HCT116 (cell line): ENCODE measurements around the gene TFF1. TPM values are rescaled to one million over a fixed set of nuclear protein-coding genes. Genes with fewer than 3 reads are reported as not detected.

Experiments
- ATAC-seq: fragments of 200-7000 bp; cut with Tn5 transposase; 2 replicates; pipeline ENCODE4 v1.9.1; 2020; ENCODE audit warnings: mild to moderate bottlenecking, moderate library complexity
- BruUV-seq: library from RNA; stranded (reverse); fragments of 400-500 nt; replicated peaks from 2 replicates; lab custom pipeline; 2021; lab: Mats Ljungman, UMichigan
- CTCF ChIA-PET: fragments of 300-600 bp; sonication (Branson Sonifier 250); formaldehyde crosslinking; loops from one replicate; lab custom pipeline; 2021; ENCODE audit warnings: antibody characterized with exemption; lab: Charles Lee
- POLR2A ChIA-PET: fragments of 300-600, 350-600 bp; sonication (Branson Sonifier 250); formaldehyde crosslinking; loops from one replicate; lab custom pipeline; 2021; ENCODE audit warnings: antibody characterized with exemption; lab: Charles Lee
- RAD21 ChIA-PET, 2 experiments: fragments of 300-600 bp; sonication (Branson Sonifier 250); formaldehyde crosslinking; loops; one replicate each; lab custom pipeline; 2023; ENCODE audit warnings: low total read pairs in 2 of 2; ENCODE audit not compliant: uncharacterized antibody in 2 of 2, unreplicated experiment in 2 of 2, low non-redundant PET in 1 of 2; lab: Charles Lee
- DNase-seq: peaks from one replicate; pipeline ENCODE4 v3.0.0-alpha.2; 2010; ENCODE audit warnings: low read depth, low spot score
- H2AFZ ChIP-seq: fragments of 200-600 bp; shearing (Covaris generic), sonication (generic); 2 replicates; pipeline ENCODE4 v1.6.1; 2017; ENCODE audit warnings: low read depth, mixed run types, mixed read lengths, antibody characterized with exemption, low read length; ENCODE audit not compliant: poor library complexity, severe bottlenecking
- H3K27ac ChIP-seq: 2 replicates; pipeline ENCODE4 v1.5.1; 2012; ENCODE audit warnings: low read depth, low read length
- H3K27me3 ChIP-seq: fragments of 200-600 bp; sonication (generic); 2 replicates; pipeline ENCODE4 v1.6.1; 2016; ENCODE audit warnings: mixed run types, low read length, mixed read lengths; ENCODE audit not compliant: insufficient read depth
- H3K36me3 ChIP-seq, 2 experiments: fragments of 200-500 bp in 1 of 2; fragments of 200-600 bp in 1 of 2; sonication (Bioruptor generic) in 1 of 2; sonication (generic) in 1 of 2; 2 replicates each; pipeline versions ENCODE4 v1.5.1 to v1.6.1; 2014 to 2016; ENCODE audit warnings: low read length in 2 of 2, inconsistent platforms in 1 of 2, mixed read lengths in 1 of 2, mixed run types in 1 of 2; ENCODE audit not compliant: insufficient read depth in 2 of 2, control insufficient read depth in 1 of 2
- H3K4me1 ChIP-seq, 2 experiments: fragments of 200-600 bp in 1 of 2; sonication (generic) in 1 of 2; 2 replicates each; pipeline versions ENCODE4 v1.5.1 to v1.6.1; 2012 to 2017; ENCODE audit warnings: low read length in 2 of 2, inconsistent platforms in 1 of 2, mild to moderate bottlenecking in 1 of 2, mixed read lengths in 1 of 2, mixed run types in 1 of 2, moderate library complexity in 1 of 2; ENCODE audit not compliant: insufficient read depth in 2 of 2, control insufficient read depth in 1 of 2
- H3K4me2 ChIP-seq: fragments of 200-600 bp; sonication (generic); 2 replicates; pipeline ENCODE4 v1.6.1; 2017; ENCODE audit warnings: mixed run types, low read length, mixed read lengths
- H3K4me3 ChIP-seq, 2 experiments: fragments of 200-600 bp in 1 of 2; sonication (generic) in 1 of 2; replicated peaks in 1 of 2; 2 replicates each; pipeline ENCODE4 v1.5.1; 2011 to 2016; ENCODE audit warnings: low read length in 2 of 2, control low read depth in 1 of 2, low read depth in 1 of 2, mild to moderate bottlenecking in 1 of 2, mixed read lengths in 1 of 2, mixed run types in 1 of 2
- H3K79me2 ChIP-seq: fragments of 200-600 bp; sonication (generic); 2 replicates; pipeline ENCODE4 v1.6.1; 2017; ENCODE audit warnings: mild to moderate bottlenecking, mixed run types, low read length, moderate library complexity, mixed read lengths; ENCODE audit not compliant: insufficient read depth
- H3K9ac ChIP-seq: fragments of 200-600 bp; sonication (generic); 2 replicates; pipeline ENCODE4 v1.6.1; 2016; ENCODE audit warnings: low read length, mixed read lengths
- H3K9me2 ChIP-seq: fragments of 200-600 bp; sonication (generic), shearing (Covaris generic); 2 replicates; pipeline ENCODE4 v1.6.1; 2017; ENCODE audit warnings: mixed run types, mild to moderate bottlenecking, moderate library complexity; ENCODE audit not compliant: insufficient read depth
- H3K9me3 ChIP-seq, 2 experiments: fragments of 200-500 bp in 1 of 2; fragments of 200-600 bp in 1 of 2; sonication (Bioruptor generic) in 1 of 2; sonication (generic) in 1 of 2; 2 replicates each; pipeline ENCODE4 v1.6.1; 2014 to 2017; ENCODE audit warnings: low read length in 2 of 2, mixed read lengths in 2 of 2, inconsistent platforms in 1 of 2, low read depth in 1 of 2, mild to moderate bottlenecking in 1 of 2, mixed run types in 1 of 2, moderate library complexity in 1 of 2; ENCODE audit not compliant: control insufficient read depth in 1 of 2, insufficient read depth in 1 of 2
- H4K20me1 ChIP-seq: fragments of 200-600 bp; sonication (generic), shearing (Covaris generic); 2 replicates; pipeline ENCODE4 v1.6.1; 2017; ENCODE audit warnings: mixed run types, mild to moderate bottlenecking, moderate library complexity; ENCODE audit not compliant: insufficient read depth
- CTCF ChIP-seq, 3 experiments: fragments of 200-600 bp in 1 of 3; sonication (generic) in 1 of 3; IDR thresholded peaks in 2 of 3; conservative IDR thresholded peaks in 1 of 3; 2 replicates each; pipeline ENCODE4 v1.5.1; 2012 to 2017; ENCODE audit warnings: low read depth in 2 of 3, low read length in 2 of 3, antibody characterized with exemption in 1 of 3, borderline replicate concordance in 1 of 3, control low read depth in 1 of 3, mild to moderate bottlenecking in 1 of 3, mixed read lengths in 1 of 3, mixed run types in 1 of 3, moderate library complexity in 1 of 3; ENCODE audit not compliant: insufficient read depth in 1 of 3
- EGR1 ChIP-seq: IDR thresholded peaks from 2 replicates; pipeline ENCODE4 v1.6.1; 2012; ENCODE audit warnings: low read depth
- ELF1 ChIP-seq: IDR thresholded peaks from 2 replicates; pipeline ENCODE4 v1.6.1; 2012; ENCODE audit warnings: low read depth, borderline replicate concordance
- MAX ChIP-seq: IDR thresholded peaks from 2 replicates; pipeline ENCODE4 v1.6.1; 2012
- REST ChIP-seq: IDR thresholded peaks from 2 replicates; pipeline ENCODE4 v1.6.1; 2012; ENCODE audit warnings: low read depth
- SIN3A ChIP-seq: IDR thresholded peaks from 2 replicates; pipeline ENCODE4 v1.6.1; 2012; ENCODE audit warnings: low read depth
- ZNF274 ChIP-seq: fragments of 200-500 bp; sonication (Bioruptor generic); IDR thresholded peaks from 2 replicates; pipeline ENCODE4 v1.6.1; 2014; ENCODE audit warnings: mild to moderate bottlenecking, low read depth, low read length, inconsistent platforms
- intact Hi-C: fragments of 100-400 bp; cut with micrococcal nuclease; formaldehyde crosslinking; loops from 2 replicates; pipeline ENCODE4 v1.10.0; 2022
- total RNA-seq: library from RNA; stranded (reverse); gene quantifications from one replicate; pipeline ENCODE4 v1.2.1, GENCODE V29; 2021; ENCODE audit not compliant: unreplicated experiment

The TFF1 gene
- total RNA-seq, 1 experiment from 2014 or later: 0.61 TPM

- Histone ChIP-seq H3K4me2 (no peak overlapping the region), H3K9ac (no peak overlapping the region), H3K9me2 (no peaks in the 10 kb centered on the region), H3K9me3 (peaks cover 4 to 5% of the 10 kb centered on the region in 2 experiments; a peak in 2 of 4 replicates), H3K27ac (no peak overlapping the region), H3K4me3 (no peak overlapping the region), H3K36me3 (no peaks in the 10 kb centered on the region), H3K4me1 (no peaks in the 10 kb centered on the region), H3K27me3 (no peaks in the 10 kb centered on the region), H4K20me1 (no peaks in the 10 kb centered on the region), H2AFZ (no peak overlapping the region), H3K79me2 (no peaks in the 10 kb centered on the region)
- RAD21 ChIA-PET: no interaction called here
- POLR2A ChIA-PET: no interaction called here
- ATAC-seq (no peak), DNase-seq (no peak)
- intact Hi-C loops: loop anchor here (10.0 kb wide), 1 partner anchor 155 kb away; no protein-coding TSS in a partner anchor
- CTCF ChIA-PET: no interaction called here
- BruUV-seq: no TSS peak
- TF ChIP-seq CTCF (IDR thresholded peaks at IDR 0.05 in 2 of 3, conservative IDR thresholded peaks at IDR 0.05 in 1 of 3; ENCODE audit: borderline replicate concordance in 1 of 3, insufficient read depth in 1 of 3, low read depth in 2 of 3, low read length in 2 of 3) (no peak), EGR1 (no peak), MAX (no peak), SIN3A (no peak), REST (no peak), ZNF274 (no peak), ELF1 (no peak)
Measured at GRCh38 chr21:42379426-42380215, 13.3 kb upstream of the TFF1 start.
